Measurements from ENCODE around the gene CCDC85B.

Gene CCDC85B

GRCh38 chr11:65869643-65870306, 20.7 kb upstream of the CCDC85B start:
- DNase-seq: no peak

- DNase-seq: no peak
Measured at GRCh38 chr11:65870307-65870658, 20.2 kb upstream of the CCDC85B start.

- DNase-seq: no peak
Measured at GRCh38 chr11:65870706-65871681, 19.5 kb upstream of the CCDC85B start.

GRCh38 chr11:65871811-65872548, 18.5 kb upstream of the CCDC85B start:
- no peak for DNase-seq

GRCh38 chr11:65872586-65873317, 17.7 kb upstream of the CCDC85B start, which contains the start of gene EFEMP2:
Gene EFEMP2, minus strand, starts transcription at chr11:65872800. Its CDS starts 446 bp downstream, at chr11:65872354.
- no peak for DNase-seq

GRCh38 chr11:65873318-65874156, 16.9 kb upstream of the CCDC85B start:
- peak; percentile 58 to 89 for DNase-seq

GRCh38 chr11:65879617-65880016, 10.9 kb upstream of the CCDC85B start, which contains the start of gene CTSW:
Gene CTSW, plus strand, starts transcription at chr11:65879837. Its CDS starts 18 bp downstream, at chr11:65879855.
- DNase-seq: no peak

GRCh38 chr11:65880027-65880426, 10.4 kb upstream of the CCDC85B start:
- DNase-seq: no peak

- no peak for DNase-seq
Measured at GRCh38 chr11:65880844-65881421, 9.5 kb upstream of the CCDC85B start.

GRCh38 chr11:65882120-65883057, 8.1 kb upstream of the CCDC85B start:
- DNase-seq: no peak

GRCh38 chr11:65883058-65883761, 7.3 kb upstream of the CCDC85B start:
- no peak for DNase-seq

- DNase-seq: no peak
Measured at GRCh38 chr11:65883786-65884715, 6.4 kb upstream of the CCDC85B start.

GRCh38 chr11:65884716-65885092, 5.8 kb upstream of the CCDC85B start:
- peak in 1 of 2 experiments; percentile 53 for DNase-seq

GRCh38 chr11:65885231-65885630, 5.2 kb upstream of the CCDC85B start:
- no peak for DNase-seq

GRCh38 chr11:65885808-65886536, 4.5 kb upstream of the CCDC85B start:
- no peak for DNase-seq

GRCh38 chr11:65886826-65887722, 3.4 kb upstream of the CCDC85B start:
- DNase-seq: no peak
